GM19240 (cell line): ENCODE measurements around the gene CERS6.

Experiments used
- DNase-seq: peaks from one replicate; pipeline ENCODE4 v3.0.0; 2011; ENCODE audit warnings: low spot score; ENCODE audit not compliant: insufficient read length

Gene CERS6

GRCh38 chr2:168565512-168565911 lies 109.4 kb downstream of the CERS6 start:
- DNase-seq, result no peak

GRCh38 chr2:168566974-168567665 lies 111.0 kb downstream of the CERS6 start:
- no peak for DNase-seq

GRCh38 chr2:168567836-168568235 lies 111.8 kb downstream of the CERS6 start:
- no peak for DNase-seq

- no peak for DNase-seq
Observed at GRCh38 chr2:168568476-168569267, 112.6 kb downstream of the CERS6 start.

GRCh38 chr2:168571061-168571460 lies 115.0 kb downstream of the CERS6 start:
- no peak for DNase-seq

- DNase-seq, result no peak
Observed at GRCh38 chr2:168573128-168573903, 117.2 kb downstream of the CERS6 start.

- DNase-seq, result no peak
Observed at GRCh38 chr2:168574856-168575630, 119.0 kb downstream of the CERS6 start.

GRCh38 chr2:168577885-168578284 lies 121.8 kb downstream of the CERS6 start:
- DNase-seq, result no peak

- DNase-seq, result no peak
Observed at GRCh38 chr2:168583064-168583709, 127.1 kb downstream of the CERS6 start.

- no peak for DNase-seq
Observed at GRCh38 chr2:168583710-168584521, 127.8 kb downstream of the CERS6 start.

- no peak for DNase-seq
Observed at GRCh38 chr2:168584911-168585310, 128.8 kb downstream of the CERS6 start.

- DNase-seq, result no peak
Observed at GRCh38 chr2:168585700-168586099, 129.6 kb downstream of the CERS6 start.

GRCh38 chr2:168587307-168587706 lies 131.2 kb downstream of the CERS6 start:
- DNase-seq, result no peak

GRCh38 chr2:168589236-168590211 lies 133.5 kb downstream of the CERS6 start:
- no peak for DNase-seq

- no peak for DNase-seq
Observed at GRCh38 chr2:168592181-168592831, 136.2 kb downstream of the CERS6 start.

GRCh38 chr2:168593713-168594112 lies 137.6 kb downstream of the CERS6 start:
- DNase-seq, result no peak

GRCh38 chr2:168594778-168595177 lies 138.7 kb downstream of the CERS6 start:
- DNase-seq, result no peak
